ENCODE data around the gene MEST.
"Not testable (repeated sequence)": the region's sequence is repeated elsewhere in the genome, so short reads cannot be mapped to it uniquely, and the experiment has no call there.

MEST gene

DNA sequence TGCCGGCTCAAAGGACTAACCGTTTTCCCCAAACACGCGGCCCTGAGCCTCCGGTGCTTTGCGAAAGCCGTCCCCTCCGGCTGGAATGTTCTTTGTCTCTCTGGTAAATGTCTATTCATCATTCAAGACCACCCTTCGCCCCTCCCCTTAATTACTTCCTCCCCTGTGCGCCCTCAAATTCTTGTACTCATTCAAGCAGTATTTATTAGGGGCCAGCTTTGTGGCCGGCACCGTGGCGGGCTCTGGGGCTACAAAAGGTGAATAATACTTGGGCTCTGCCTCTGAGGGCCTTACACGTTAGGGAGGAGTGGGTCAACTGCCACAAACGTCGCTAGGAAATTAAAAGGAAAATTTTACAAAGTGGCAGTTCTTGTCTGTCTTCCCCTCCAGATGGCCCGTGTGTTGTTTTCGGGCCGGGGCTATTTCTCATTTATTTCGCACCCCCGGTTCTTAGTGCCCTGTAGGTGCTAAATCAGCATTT lies 1.5 kb upstream of the MEST start:
- TF ChIP-seq SPI1 (IDR thresholded peaks at IDR 0.05; ENCODE audit: low read depth, low read length) = no peak
- TF ChIP-seq POLR2A (IDR thresholded peaks at IDR 0.05; ENCODE audit: low read depth, low read length) = no peak
- TF ChIP-seq TAF1 (IDR thresholded peaks at IDR 0.05; ENCODE audit: low read depth, low read length) = no peak
- TF ChIP-seq POU2F2 (IDR thresholded peaks at IDR 0.05; ENCODE audit: low read depth, low read length) = no peak
- TF ChIP-seq POLR2AphosphoS5 (IDR thresholded peaks at IDR 0.05; ENCODE audit: low read depth, low read length) = no peak
- TF ChIP-seq PAX5 (IDR thresholded peaks at IDR 0.05; ENCODE audit: insufficient read depth, low read length, severe bottlenecking) = no peak
- DNase-seq (ENCODE audit: insufficient read length, low spot score) (no peak), FAIRE-seq (no peak)

DNA sequence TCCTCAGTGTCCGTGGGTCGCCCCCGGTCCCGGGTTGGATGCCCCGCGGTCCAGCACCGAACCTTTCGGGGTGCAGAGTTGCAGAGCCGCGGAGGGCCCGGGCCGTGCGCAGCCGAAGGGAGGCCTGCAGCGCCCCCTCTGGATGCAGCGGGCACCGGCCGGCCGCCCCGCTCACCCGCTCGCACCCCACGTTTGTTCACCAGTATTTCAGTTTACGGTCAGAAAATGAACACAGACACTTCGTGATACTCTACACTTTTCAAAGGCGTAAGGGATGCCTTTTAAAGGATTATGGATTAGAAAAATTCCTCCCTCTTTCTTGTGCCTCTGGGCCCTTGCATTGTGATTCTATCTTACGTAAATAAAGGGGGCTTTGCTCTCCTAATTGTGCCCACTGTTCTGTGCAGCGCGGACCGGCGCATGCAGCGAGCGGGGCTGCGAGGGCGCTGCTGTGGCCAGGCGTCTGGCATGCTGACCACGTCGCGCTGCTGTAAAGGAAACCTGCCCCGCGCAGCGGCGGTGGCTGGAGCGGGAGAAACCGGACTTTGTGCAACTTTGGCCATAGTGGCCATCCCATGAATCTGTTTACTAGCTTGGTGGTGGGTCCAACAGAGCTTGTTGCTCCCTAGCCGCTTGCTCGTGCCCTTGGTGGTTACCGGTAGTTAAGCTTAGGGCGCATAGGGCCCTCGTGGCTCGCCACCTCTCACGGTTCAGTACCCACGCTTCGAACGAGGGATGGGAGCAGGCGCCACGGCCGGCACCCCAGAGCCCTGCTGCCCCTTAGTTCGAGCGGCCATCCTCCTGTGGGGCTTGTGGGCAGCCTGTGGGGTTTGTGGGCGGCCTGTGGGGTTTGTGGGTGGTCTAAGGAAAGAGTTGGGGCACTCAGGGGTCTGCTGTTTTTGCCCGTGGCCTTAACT lies 739 bp upstream of the MEST start:
- no peak for DNase-seq (ENCODE audit: insufficient read length, low spot score)
- no peak for TF ChIP-seq POU2F2 (IDR thresholded peaks at IDR 0.05; ENCODE audit: low read depth, low read length)
- FAIRE-seq = no peak

DNA sequence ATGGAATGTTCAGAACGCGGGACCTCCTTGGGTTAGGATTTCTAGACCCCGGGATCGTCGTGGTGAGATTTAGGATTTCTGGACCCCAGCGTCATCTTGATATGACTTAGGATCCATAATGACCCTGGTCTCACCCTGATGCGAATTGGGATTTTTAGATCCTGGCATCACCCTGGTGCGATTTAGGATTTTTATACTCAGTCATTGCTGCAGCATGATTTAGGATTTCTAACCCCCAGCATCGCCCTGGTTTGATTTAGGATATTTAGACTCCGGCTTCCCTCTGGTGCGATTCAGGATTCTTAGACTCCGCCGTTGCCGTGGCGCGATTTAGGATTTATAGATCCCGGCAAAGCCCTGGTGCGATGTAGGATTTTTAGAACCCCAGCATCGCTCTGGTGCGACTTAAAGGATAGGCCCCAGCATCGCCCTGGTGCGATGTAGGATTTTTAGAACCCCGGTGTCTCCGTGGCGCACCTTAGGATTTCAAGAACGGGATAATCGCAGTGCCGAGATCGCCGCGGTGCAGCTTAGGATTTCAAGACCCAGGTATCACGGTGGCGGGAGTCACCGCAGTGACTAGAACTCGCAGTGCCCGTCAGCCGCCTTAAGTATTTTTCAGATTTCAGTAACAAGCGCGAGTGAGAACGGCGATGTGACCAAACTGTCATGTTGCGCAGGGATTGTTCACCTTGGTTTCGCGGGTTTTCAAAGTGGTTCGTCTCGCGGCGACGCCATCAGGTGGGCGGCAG lies 814 bp downstream of the MEST start:
- TF ChIP-seq POU2F2 (IDR thresholded peaks at IDR 0.05; ENCODE audit: low read depth, low read length) = no peak
- no peak for TF ChIP-seq SPI1 (IDR thresholded peaks at IDR 0.05; ENCODE audit: low read depth, low read length)
- no peak for TF ChIP-seq PAX5 (IDR thresholded peaks at IDR 0.05; ENCODE audit: insufficient read depth, low read length, severe bottlenecking)
- TF ChIP-seq POLR2AphosphoS5 (IDR thresholded peaks at IDR 0.05; ENCODE audit: low read depth, low read length) = no peak
- no peak for TF ChIP-seq TAF1 (IDR thresholded peaks at IDR 0.05; ENCODE audit: low read depth, low read length)
- TF ChIP-seq POLR2A (IDR thresholded peaks at IDR 0.05; ENCODE audit: low read depth, low read length) = no peak
- DNase-seq (ENCODE audit: insufficient read length, low spot score) (no peak), FAIRE-seq (no peak)

DNA sequence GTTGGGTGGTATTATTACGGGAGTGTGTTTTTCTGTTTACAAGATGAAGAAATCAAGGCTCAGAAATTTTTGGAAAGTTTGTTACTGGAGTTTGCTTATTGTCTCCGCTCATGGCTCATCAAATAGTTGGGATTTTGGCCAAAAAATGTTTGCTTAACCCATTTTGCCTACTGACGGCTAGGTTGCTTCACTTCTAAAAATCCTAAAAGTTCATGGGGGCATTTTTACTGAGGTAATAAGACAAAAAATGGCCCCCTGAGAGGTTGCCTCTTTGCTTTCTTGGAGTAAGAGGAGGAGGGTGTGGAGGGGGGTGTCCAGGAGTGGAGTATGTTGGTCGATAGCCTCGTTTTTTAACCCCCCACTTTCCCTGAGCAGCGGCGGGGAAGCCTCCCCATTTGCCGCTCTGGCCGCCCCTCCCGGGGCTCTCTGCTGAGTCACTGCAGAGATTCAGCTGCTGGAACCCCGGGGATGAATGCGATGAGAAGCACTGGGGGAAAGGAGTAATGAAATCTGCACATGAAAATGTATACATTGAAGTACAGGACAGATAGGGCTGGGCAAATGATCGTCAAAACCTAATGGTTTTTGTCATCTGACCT lies 1.5 kb downstream of the MEST start:
- TF ChIP-seq TAF1 (IDR thresholded peaks at IDR 0.05; ENCODE audit: low read depth, low read length) (no peak), POLR2A (IDR thresholded peaks at IDR 0.05; ENCODE audit: low read depth, low read length) (no peak), PAX5 (IDR thresholded peaks at IDR 0.05; ENCODE audit: insufficient read depth, low read length, severe bottlenecking) (no peak), SPI1 (IDR thresholded peaks at IDR 0.05; ENCODE audit: low read depth, low read length) (no peak), POU2F2 (IDR thresholded peaks at IDR 0.05; ENCODE audit: low read depth, low read length) (no peak), POLR2AphosphoS5 (IDR thresholded peaks at IDR 0.05; ENCODE audit: low read depth, low read length) (no peak)
- no peak for FAIRE-seq
- no peak for DNase-seq (ENCODE audit: insufficient read length, low spot score)

DNA sequence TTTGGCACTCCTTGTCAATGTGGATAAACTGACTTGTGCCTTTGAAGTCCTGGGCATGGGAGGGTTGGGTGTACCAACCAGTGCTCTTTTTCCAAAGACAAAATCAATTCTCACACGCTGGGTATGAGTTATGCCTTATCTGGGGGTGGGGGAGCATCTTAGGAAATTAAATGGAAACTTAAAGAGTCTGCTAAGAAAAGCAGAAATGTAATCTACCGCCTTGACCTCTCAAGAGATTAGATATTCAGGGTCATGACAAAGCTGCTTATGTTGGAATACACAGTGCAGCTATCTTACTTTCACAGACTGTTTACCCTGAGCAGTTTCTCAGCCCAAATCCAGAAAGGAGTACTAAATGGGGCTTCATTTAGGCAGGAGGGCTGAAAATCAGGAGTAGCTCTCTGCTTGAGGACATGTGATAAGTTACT lies 2.6 kb downstream of the MEST start:
- FAIRE-seq (no peak), DNase-seq (ENCODE audit: insufficient read length, low spot score) (no peak)
- TF ChIP-seq POLR2AphosphoS5 (IDR thresholded peaks at IDR 0.05; ENCODE audit: low read depth, low read length) = no peak
- no peak for TF ChIP-seq PAX5 (IDR thresholded peaks at IDR 0.05; ENCODE audit: insufficient read depth, low read length, severe bottlenecking)
- no peak for TF ChIP-seq SPI1 (IDR thresholded peaks at IDR 0.05; ENCODE audit: low read depth, low read length)
- no peak for TF ChIP-seq TAF1 (IDR thresholded peaks at IDR 0.05; ENCODE audit: low read depth, low read length)

DNA sequence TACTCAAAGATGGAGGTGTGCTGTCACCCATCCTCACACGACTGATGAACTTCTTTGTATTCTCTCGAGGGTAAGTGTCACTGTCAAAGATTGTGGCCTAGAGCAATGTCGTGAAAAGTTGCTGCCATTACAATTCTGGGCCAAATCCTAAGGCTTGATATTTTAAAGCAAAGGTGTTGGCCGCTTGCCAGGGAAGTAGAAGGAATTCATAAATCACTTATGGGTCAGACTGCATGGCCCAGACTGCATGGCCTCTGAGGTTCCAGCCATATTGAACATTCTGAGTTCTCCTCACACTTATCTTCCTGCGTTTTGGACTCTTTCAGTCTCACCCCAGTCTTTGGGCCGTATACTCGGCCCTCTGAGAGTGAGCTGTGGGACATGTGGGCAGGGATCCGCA lies 8.6 kb downstream of the MEST start:
- DNase-seq (ENCODE audit: insufficient read length, low spot score) (no peak), FAIRE-seq (no peak)
- TF ChIP-seq POLR2AphosphoS5 (IDR thresholded peaks at IDR 0.05; ENCODE audit: low read depth, low read length) = no peak
- no peak for TF ChIP-seq POLR2A (IDR thresholded peaks at IDR 0.05; ENCODE audit: low read depth, low read length)
- no peak for TF ChIP-seq SPI1 (IDR thresholded peaks at IDR 0.05; ENCODE audit: low read depth, low read length)
- no peak for TF ChIP-seq POU2F2 (IDR thresholded peaks at IDR 0.05; ENCODE audit: low read depth, low read length)
- TF ChIP-seq PAX5 (IDR thresholded peaks at IDR 0.05; ENCODE audit: insufficient read depth, low read length, severe bottlenecking) = no peak
- no peak for TF ChIP-seq TAF1 (IDR thresholded peaks at IDR 0.05; ENCODE audit: low read depth, low read length)

DNA sequence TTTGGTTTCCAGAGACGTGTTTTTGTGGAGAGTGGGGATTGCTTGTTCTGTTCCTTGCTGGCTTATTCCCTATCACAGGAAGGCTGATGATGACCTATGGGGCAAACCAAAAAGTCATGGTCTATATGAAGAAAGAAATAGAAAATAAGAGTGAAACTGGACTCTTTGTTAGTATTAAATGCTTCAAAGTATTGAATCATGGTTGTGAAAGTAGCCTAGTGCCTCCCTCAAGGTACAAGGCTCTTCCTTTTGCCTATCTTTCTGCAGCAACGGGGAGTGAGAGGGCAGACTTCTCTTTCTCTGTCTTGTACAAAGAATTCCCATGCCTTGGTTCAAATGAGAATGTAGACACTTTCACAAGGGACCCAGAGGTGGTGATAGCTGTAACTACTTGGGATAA lies 9.0 kb downstream of the MEST start:
- FAIRE-seq (no peak), DNase-seq (ENCODE audit: insufficient read length, low spot score) (no peak)
- no peak for TF ChIP-seq SPI1 (IDR thresholded peaks at IDR 0.05; ENCODE audit: low read depth, low read length)
- no peak for TF ChIP-seq POLR2A (IDR thresholded peaks at IDR 0.05; ENCODE audit: low read depth, low read length)
- TF ChIP-seq TAF1 (IDR thresholded peaks at IDR 0.05; ENCODE audit: low read depth, low read length) = no peak
- no peak for TF ChIP-seq PAX5 (IDR thresholded peaks at IDR 0.05; ENCODE audit: insufficient read depth, low read length, severe bottlenecking)
- TF ChIP-seq POLR2AphosphoS5 (IDR thresholded peaks at IDR 0.05; ENCODE audit: low read depth, low read length) = no peak
- TF ChIP-seq POU2F2 (IDR thresholded peaks at IDR 0.05; ENCODE audit: low read depth, low read length) = no peak

DNA sequence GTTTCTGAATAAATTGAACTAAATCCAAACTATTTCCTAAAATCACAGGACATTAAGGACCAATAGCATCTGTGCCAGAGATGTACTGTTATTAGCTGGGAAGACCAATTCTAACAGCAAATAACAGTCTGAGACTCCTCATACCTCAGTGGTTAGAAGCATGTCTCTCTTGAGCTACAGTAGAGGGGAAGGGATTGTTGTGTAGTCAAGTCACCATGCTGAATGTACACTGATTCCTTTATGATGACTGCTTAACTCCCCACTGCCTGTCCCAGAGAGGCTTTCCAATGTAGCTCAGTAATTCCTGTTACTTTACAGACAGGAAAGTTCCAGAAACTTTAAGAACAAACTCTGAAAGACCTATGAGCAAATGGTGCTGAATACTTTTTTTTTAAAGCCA lies 13.9 kb downstream of the MEST start:
- FAIRE-seq (no peak), DNase-seq (ENCODE audit: insufficient read length, low spot score) (no peak)
- TF ChIP-seq POU2F2 (IDR thresholded peaks at IDR 0.05; ENCODE audit: low read depth, low read length) (no peak), POLR2A (IDR thresholded peaks at IDR 0.05; ENCODE audit: low read depth, low read length) (no peak), PAX5 (IDR thresholded peaks at IDR 0.05; ENCODE audit: insufficient read depth, low read length, severe bottlenecking) (no peak), SPI1 (IDR thresholded peaks at IDR 0.05; ENCODE audit: low read depth, low read length) (no peak), TAF1 (IDR thresholded peaks at IDR 0.05; ENCODE audit: low read depth, low read length) (no peak), POLR2AphosphoS5 (IDR thresholded peaks at IDR 0.05; ENCODE audit: low read depth, low read length) (no peak)

DNA sequence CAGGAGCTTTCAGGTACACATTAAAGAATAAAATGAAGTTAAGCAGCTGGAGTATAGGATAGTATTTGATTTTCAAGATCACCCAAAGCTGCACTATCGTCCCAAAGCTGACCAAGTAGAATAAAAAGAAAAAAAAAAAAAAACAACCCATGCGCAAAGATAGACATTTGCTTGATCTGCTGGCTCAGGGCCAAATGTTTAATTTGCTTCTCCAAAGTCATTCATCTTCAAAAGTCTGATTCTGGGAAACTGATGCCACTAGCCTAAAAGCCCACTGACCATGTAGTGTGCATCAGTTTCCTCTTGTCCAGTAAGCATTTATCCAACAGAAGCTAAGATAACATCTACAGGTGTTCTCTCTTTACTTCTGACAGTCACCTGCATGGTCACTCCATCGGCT lies 14.5 kb downstream of the MEST start:
- DNase-seq (ENCODE audit: insufficient read length, low spot score) (no peak), FAIRE-seq (no peak)
- TF ChIP-seq POLR2AphosphoS5 (IDR thresholded peaks at IDR 0.05; ENCODE audit: low read depth, low read length) (no peak), SPI1 (IDR thresholded peaks at IDR 0.05; ENCODE audit: low read depth, low read length) (no peak), TAF1 (IDR thresholded peaks at IDR 0.05; ENCODE audit: low read depth, low read length) (no peak), PAX5 (IDR thresholded peaks at IDR 0.05; ENCODE audit: insufficient read depth, low read length, severe bottlenecking) (no peak), POU2F2 (IDR thresholded peaks at IDR 0.05; ENCODE audit: low read depth, low read length) (no peak), POLR2A (IDR thresholded peaks at IDR 0.05; ENCODE audit: low read depth, low read length) (no peak)

DNA sequence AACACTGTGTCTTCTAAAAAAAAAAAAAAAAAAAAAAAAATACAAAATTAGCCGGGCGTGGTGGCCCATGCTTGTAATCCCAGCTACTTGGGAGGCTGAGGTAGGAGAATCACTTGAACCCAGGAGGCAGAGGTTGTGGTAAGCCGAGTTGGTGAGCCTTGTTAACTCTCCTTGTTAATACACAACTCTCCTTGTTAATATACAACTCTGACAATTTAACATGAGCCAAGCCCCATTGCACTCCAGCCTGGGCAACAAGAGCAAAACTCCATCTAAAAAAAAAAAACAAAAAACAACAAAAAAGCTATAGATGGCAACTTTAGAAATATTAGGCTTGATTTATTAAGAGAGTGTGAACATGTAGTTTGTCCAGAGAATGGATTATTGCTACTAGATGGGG lies 20.2 kb downstream of the MEST start:
- not testable (repeated sequence) for FAIRE-seq; DNase-seq (ENCODE audit: insufficient read length, low spot score)

All from GM12891 (cell line).